ENCODE results near the gene MYRIP. TPM values are rescaled to one million over a fixed set of nuclear protein-coding genes. Genes with fewer than 3 reads are reported as not detected.

Gene MYRIP
- total RNA-seq, 3 donors from 2014 or later: 2.3 to 4.8 (median 2.6) TPM

DNA sequence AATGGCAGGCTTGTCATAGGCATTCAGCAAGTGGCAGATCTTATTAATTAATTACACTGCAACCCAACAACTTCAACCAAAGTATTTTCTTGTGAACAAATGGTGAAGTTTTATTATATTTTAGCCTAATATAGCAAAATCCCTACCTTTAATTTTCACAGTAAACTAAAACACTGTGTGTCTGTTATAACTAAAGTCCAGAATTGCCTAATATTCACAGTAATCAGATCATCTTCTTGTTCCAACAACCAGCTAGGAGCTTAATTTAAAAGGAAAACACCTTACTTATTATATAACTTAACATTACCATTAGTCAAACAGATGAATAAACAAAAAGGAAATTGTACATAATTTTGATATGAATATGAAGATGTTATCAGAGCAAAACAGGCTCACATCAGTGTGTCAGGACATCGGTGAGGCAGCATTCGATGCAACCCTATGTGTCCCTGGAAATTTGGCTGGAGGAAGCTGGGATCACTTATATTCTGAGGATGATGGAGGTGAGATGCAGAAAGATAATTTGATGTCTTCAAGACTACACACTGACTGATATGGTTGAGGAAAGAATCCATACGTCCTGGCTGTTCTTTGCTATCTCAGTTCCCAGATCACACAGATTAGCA lies 310.8 kb downstream of the MYRIP start:
- no peak overlapping the region for H3K27ac ChIP-seq
- H3K36me3 ChIP-seq: no peaks in the 10 kb centered on the region
- intact Hi-C loops (cut with DNase I; ENCODE audit: low total_unique reads): no loop called here

DNA sequence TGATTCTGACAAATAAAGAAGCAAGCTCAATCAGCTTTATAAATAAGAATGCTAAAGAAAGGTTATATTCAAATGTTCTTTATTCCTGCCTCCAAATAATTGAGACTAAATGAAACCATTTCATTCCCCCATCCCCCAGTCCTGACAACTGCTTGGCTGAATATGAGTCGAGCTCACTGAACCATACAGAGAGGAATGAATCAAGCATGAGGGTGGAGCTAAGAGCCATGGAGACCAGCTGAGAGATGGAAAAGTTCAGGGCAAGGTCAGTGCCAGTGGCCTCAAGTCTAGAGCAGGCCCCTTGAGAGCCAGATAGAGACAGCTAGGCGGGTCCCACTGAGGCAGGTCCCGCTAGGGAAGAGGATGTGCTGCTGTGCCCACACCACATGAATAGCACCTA lies 311.4 kb downstream of the MYRIP start:
- Histone ChIP-seq H3K36me3 (no peaks in the 10 kb centered on the region), H3K4me1 (no peaks in the 10 kb centered on the region), H3K9me3 (no peaks in the 10 kb centered on the region), H3K4me3 (no peak overlapping the region), H3K27ac (no peak overlapping the region), H3K27me3 (no peaks in the 10 kb centered on the region)
- DNase-seq (ENCODE audit: low spot score in 2 of 2): no peak
- TF ChIP-seq POLR2A (IDR thresholded peaks at IDR 0.05) (no peak), POLR2AphosphoS5 (IDR thresholded peaks at IDR 0.05) (no peak)
- TF ChIP-seq, protein P1, sequence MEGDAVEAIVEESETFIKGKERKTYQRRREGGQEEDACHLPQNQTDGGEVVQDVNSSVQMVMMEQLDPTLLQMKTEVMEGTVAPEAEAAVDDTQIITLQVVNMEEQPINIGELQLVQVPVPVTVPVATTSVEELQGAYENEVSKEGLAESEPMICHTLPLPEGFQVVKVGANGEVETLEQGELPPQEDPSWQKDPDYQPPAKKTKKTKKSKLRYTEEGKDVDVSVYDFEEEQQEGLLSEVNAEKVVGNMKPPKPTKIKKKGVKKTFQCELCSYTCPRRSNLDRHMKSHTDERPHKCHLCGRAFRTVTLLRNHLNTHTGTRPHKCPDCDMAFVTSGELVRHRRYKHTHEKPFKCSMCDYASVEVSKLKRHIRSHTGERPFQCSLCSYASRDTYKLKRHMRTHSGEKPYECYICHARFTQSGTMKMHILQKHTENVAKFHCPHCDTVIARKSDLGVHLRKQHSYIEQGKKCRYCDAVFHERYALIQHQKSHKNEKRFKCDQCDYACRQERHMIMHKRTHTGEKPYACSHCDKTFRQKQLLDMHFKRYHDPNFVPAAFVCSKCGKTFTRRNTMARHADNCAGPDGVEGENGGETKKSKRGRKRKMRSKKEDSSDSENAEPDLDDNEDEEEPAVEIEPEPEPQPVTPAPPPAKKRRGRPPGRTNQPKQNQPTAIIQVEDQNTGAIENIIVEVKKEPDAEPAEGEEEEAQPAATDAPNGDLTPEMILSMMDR (IDR thresholded peaks at IDR 0.05): no peak
- intact Hi-C loops (cut with DNase I; ENCODE audit: low total_unique reads): no loop called here

More for the DNA sequence above, 310.8 kb downstream of the MYRIP start:
- H3K4me3 ChIP-seq: no peak overlapping the region
- H3K27me3 ChIP-seq: no peaks in the 10 kb centered on the region
- no peaks in the 10 kb centered on the region for H3K4me1 ChIP-seq
- DNase-seq (ENCODE audit: low spot score in 2 of 2): no peak
- no peaks in the 10 kb centered on the region for H3K9me3 ChIP-seq
- TF ChIP-seq, protein P1 (IDR thresholded peaks at IDR 0.05): no peak
- TF ChIP-seq POLR2A (IDR thresholded peaks at IDR 0.05) (no peak), POLR2AphosphoS5 (IDR thresholded peaks at IDR 0.05) (no peak)

DNA sequence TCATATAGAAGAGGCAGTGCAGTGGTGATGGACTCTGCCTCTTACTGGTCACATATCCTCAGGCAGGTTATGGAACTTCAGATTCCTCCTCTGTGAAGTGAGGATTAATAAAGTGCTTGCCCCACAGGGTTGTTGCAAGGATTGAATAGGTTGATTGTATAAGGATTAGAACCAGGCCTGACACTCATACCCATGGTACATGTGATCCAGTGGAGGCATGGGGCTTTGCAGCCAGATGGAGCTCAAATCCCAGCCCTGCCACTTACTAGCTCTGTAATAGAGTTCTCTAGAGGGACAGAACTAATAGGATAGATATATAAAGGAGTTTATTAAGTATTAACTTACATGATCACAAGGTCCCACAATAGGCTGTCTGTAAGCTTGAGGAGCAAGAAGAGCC lies 315.5 kb downstream of the MYRIP start:
- Histone ChIP-seq H3K27ac (no peak overlapping the region), H3K9me3 (no peaks in the 10 kb centered on the region), H3K4me1 (no peaks in the 10 kb centered on the region), H3K27me3 (no peaks in the 10 kb centered on the region), H3K4me3 (no peak overlapping the region), H3K36me3 (no peaks in the 10 kb centered on the region)
- DNase-seq (ENCODE audit: low spot score in 2 of 2): no peak
- TF ChIP-seq POLR2AphosphoS5 (IDR thresholded peaks at IDR 0.05) (no peak), POLR2A (IDR thresholded peaks at IDR 0.05) (no peak)
- TF ChIP-seq, protein P1 (IDR thresholded peaks at IDR 0.05): no peak
- intact Hi-C loops (cut with DNase I; ENCODE audit: low total_unique reads): no loop called here

DNA sequence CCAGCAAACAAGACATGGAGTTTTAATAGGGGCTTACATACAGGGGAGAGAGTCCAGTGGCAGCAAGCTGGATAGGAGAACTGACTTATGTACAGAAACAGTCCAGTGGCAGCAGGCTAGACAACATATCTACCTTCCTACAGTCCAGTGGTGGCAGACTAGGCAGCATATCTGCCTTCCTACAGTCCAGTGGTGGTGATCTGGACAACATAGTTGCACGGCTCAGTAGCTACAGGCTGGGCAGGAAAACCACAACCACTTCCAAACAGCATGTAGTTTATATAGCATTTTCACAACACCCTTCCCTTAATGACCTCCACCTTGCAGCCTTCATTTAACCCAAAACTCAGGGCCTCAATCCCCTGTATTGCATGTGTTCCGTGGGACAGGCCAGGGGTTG lies 318.8 kb downstream of the MYRIP start:
- no peaks in the 10 kb centered on the region for H3K36me3 ChIP-seq
- DNase-seq (ENCODE audit: low spot score in 2 of 2): no peak
- TF ChIP-seq, protein P1 (IDR thresholded peaks at IDR 0.05): no peak
- intact Hi-C loops (cut with DNase I; ENCODE audit: low total_unique reads): no loop called here
- no peak overlapping the region for H3K4me3 ChIP-seq
- H3K27ac ChIP-seq: no peak overlapping the region
- H3K4me1 ChIP-seq: no peaks in the 10 kb centered on the region
- H3K27me3 ChIP-seq: no peaks in the 10 kb centered on the region
- H3K9me3 ChIP-seq: peaks cover 0 to 6% of the 10 kb centered on the region in 2 donors

DNA sequence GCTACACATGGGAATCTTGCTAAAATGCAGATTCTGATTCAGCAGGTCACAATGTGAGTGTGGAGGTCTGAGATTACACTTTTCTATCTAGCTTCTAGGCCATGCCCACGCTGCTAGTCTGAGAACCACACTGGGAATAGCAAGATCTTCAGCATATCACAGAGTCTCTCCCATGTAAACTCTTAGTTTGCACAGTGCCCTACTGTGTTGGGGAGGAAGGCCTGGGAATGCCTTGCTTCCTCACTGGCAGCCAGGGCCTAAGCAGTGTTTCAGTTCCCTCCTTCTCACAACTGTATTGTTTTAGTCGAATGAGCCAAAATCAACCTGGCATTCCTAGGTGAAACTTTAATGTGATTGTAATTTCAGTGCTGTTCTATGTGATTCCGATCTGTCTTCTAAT lies 320.1 kb downstream of the MYRIP start:
- Histone ChIP-seq H3K4me3 (no peak overlapping the region), H3K36me3 (no peaks in the 10 kb centered on the region), H3K9me3 (peaks cover 0 to 6% of the 10 kb centered on the region in 2 donors), H3K27ac (no peak overlapping the region), H3K27me3 (no peaks in the 10 kb centered on the region), H3K4me1 (no peaks in the 10 kb centered on the region)
- intact Hi-C loops (cut with DNase I; ENCODE audit: low total_unique reads): no loop called here
- no peak for DNase-seq (ENCODE audit: low spot score in 2 of 2)
- no peak for TF ChIP-seq POLR2AphosphoS5 (IDR thresholded peaks at IDR 0.05)
- TF ChIP-seq, protein P1 (IDR thresholded peaks at IDR 0.05): no peak
- no peak for TF ChIP-seq POLR2A (IDR thresholded peaks at IDR 0.05)
